CD4-positive, alpha-beta memory T cell (primary cell): ENCODE measurements around the gene INTS3. TPM values are rescaled to one million over a fixed set of nuclear protein-coding genes. Genes with fewer than 3 reads are reported as not detected.

ENCODE experiments used
- CTCF ChIA-PET: fragments of 350-600 bp; sonication (Branson Sonifier 250); formaldehyde crosslinking; loops from one replicate; lab custom pipeline; 2021; ENCODE audit warnings: inconsistent platforms; ENCODE audit not compliant: partially characterized antibody; lab: Charles Lee
- POLR2A ChIA-PET: fragments of 350-600 bp; sonication (Branson Sonifier 250); formaldehyde crosslinking; loops from one replicate; lab custom pipeline; 2021; ENCODE audit not compliant: partially characterized antibody; lab: Charles Lee
- DNase-seq, 5 donors: peaks; one replicate each; pipeline versions ENCODE4 v3.0.0 to v3.0.0-alpha.2; 2020 to 2022; ENCODE audit warnings: mixed read lengths in 1 of 5
- H3K27ac ChIP-seq: one replicate; pipeline ENCODE4 v1.7.0; 2013; ENCODE audit warnings: low read depth, low read length
- H3K27me3 ChIP-seq: 2 replicates; pipeline ENCODE4 v1.7.0; 2013; ENCODE audit warnings: mild to moderate bottlenecking, low read length, moderate library complexity; ENCODE audit not compliant: insufficient read depth
- H3K36me3 ChIP-seq: 2 replicates; pipeline ENCODE4 v1.7.0; 2013; ENCODE audit warnings: mild to moderate bottlenecking, low read length, moderate library complexity; ENCODE audit not compliant: insufficient read depth
- H3K4me1 ChIP-seq: 2 replicates; pipeline ENCODE4 v1.7.0; 2013; ENCODE audit warnings: mild to moderate bottlenecking, low read length, moderate library complexity; ENCODE audit not compliant: insufficient read depth
- H3K4me3 ChIP-seq, 2 donors: one replicate each; pipeline ENCODE4 v1.7.0; 2013; ENCODE audit warnings: low read length in 2 of 2, mild to moderate bottlenecking in 1 of 2
- H3K9me3 ChIP-seq, 2 donors: one replicate each; pipeline ENCODE4 v1.7.0; 2013; ENCODE audit warnings: low read length in 2 of 2, control low read depth in 1 of 2; ENCODE audit not compliant: control insufficient read depth in 1 of 2
- H3K27ac Mint-ChIP-seq, 7 donors: one replicate each; pipeline ENCODE4 v1.8.0; 2020 to 2021; ENCODE audit warnings: mixed read lengths in 7 of 7, mild to moderate bottlenecking in 6 of 7, inconsistent platforms in 3 of 7, moderate library complexity in 3 of 7
- H3K27me3 Mint-ChIP-seq, 2 donors: one replicate each; pipeline ENCODE4 v1.8.0; 2020 to 2021; ENCODE audit warnings: mixed read lengths in 2 of 2
- H3K36me3 Mint-ChIP-seq, 2 donors: one replicate each; pipeline ENCODE4 v1.8.0; 2020 to 2021; ENCODE audit warnings: mixed read lengths in 2 of 2, inconsistent platforms in 1 of 2, mild to moderate bottlenecking in 1 of 2
- H3K4me1 Mint-ChIP-seq, 4 donors: one replicate each; pipeline ENCODE4 v1.8.0; 2020 to 2021; ENCODE audit warnings: mixed read lengths in 4 of 4, mild to moderate bottlenecking in 1 of 4
- H3K4me3 Mint-ChIP-seq, 8 donors: one replicate each; pipeline ENCODE4 v1.8.0; 2020 to 2021; ENCODE audit warnings: mixed read lengths in 8 of 8, mild to moderate bottlenecking in 7 of 8, moderate library complexity in 6 of 8, inconsistent platforms in 3 of 8
- H3K9me3 Mint-ChIP-seq, 8 donors: one replicate each; pipeline ENCODE4 v1.8.0; 2020 to 2021; ENCODE audit warnings: mixed read lengths in 8 of 8, mild to moderate bottlenecking in 5 of 8, inconsistent platforms in 3 of 8, moderate library complexity in 1 of 8
- intact Hi-C: fragments of 100-400 bp; cut with micrococcal nuclease; formaldehyde crosslinking; loops from one replicate; pipeline ENCODE4 v1.15.1; 2023
- polyA plus RNA-seq, 2 donors: library from polyadenylated mRNA; unstranded; fragments of 300-500 nt; fragmentation: Illumina TruSeq; gene quantifications; one replicate each; pipeline ENCODE4 v1.2.3, GENCODE V29; 2021
- total RNA-seq, 2 experiments: library from RNA; stranded (reverse); gene quantifications; one replicate each; pipeline ENCODE4 v1.2.3, GENCODE V29; 2021

The INTS3 gene
- total and polyA plus RNA-seq, 4 experiments from 2014 or later, result 8.1 to 53.0 (median 30.8) TPM

- H3K4me1 Mint-ChIP-seq, result peaks cover 0 to 16% (median 8%) of the 10 kb centered on the region in 4 donors
Measured at GRCh38 chr1:153796786-153797659, 69.2 kb downstream of the INTS3 start.

GRCh38 chr1:153798468-153798780 lies 70.6 kb downstream of the INTS3 start:
- H3K36me3 Mint-ChIP-seq, result no peaks in the 10 kb centered on the region
- Histone ChIP-seq H3K9me3 (no peaks in the 10 kb centered on the region), H3K4me3 (no peak overlapping the region), H3K27me3 (no peaks in the 10 kb centered on the region), H3K27ac (no peak overlapping the region), H3K4me1 (no peaks in the 10 kb centered on the region), H3K36me3 (no peaks in the 10 kb centered on the region)
- H3K9me3 Mint-ChIP-seq, result no peaks in the 10 kb centered on the region
- ChIA-PET CTCF (interaction anchor here (1.1 to 9.6 kb wide), 7 partner anchors 16 to 189 kb away, joined by 3 to 169 read pairs (median 4); partner anchors contain the start of genes CREB3L4, DENND4B, RAB13 and RPS27), POLR2A (interaction anchor here (1.0 to 3.6 kb wide), 6 partner anchors 125 to 192 kb away, joined by 3 to 17 read pairs (median 6); partner anchors contain the start of genes DENND4B, GATAD2B, RAB13 and RPS27)
- no peak for DNase-seq
- H3K27me3 Mint-ChIP-seq, result no peaks in the 10 kb centered on the region
- no peak overlapping the region for H3K4me3 Mint-ChIP-seq
- peaks cover 2 to 18% (median 9%) of the 10 kb centered on the region in 4 donors for H3K4me1 Mint-ChIP-seq
- H3K27ac Mint-ChIP-seq, result peak overlapping the region in 6 of 7 donors; percentile 4 to 77 (median 39)
- intact Hi-C loops, result no loop called here

More at GRCh38 chr1:153796786-153797659, 69.2 kb downstream of the INTS3 start:
- Mint-ChIP-seq H3K27ac (peak overlapping the region; percentile 8 to 79 (median 65)), H3K4me3 (no peak overlapping the region), H3K27me3 (no peaks in the 10 kb centered on the region), H3K9me3 (no peaks in the 10 kb centered on the region), H3K36me3 (no peaks in the 10 kb centered on the region)
- ChIA-PET CTCF (interaction anchor here (0.6 to 9.6 kb wide), 20 partner anchors 9 to 474 kb away, joined by 3 to 169 read pairs (median 4); partner anchors contain the start of genes CREB3L4, DENND4B, GATAD2B and JTB), POLR2A (interaction anchor here (1.1 to 3.6 kb wide), 6 partner anchors 21 to 193 kb away, joined by 3 to 17 read pairs (median 10); partner anchors contain the start of genes DENND4B, GATAD2B, RAB13 and RPS27)
- Histone ChIP-seq H3K27ac (no peak overlapping the region), H3K4me1 (no peaks in the 10 kb centered on the region), H3K27me3 (no peaks in the 10 kb centered on the region), H3K36me3 (no peaks in the 10 kb centered on the region), H3K4me3 (no peak overlapping the region), H3K9me3 (no peaks in the 10 kb centered on the region)
- peak; percentile 76 to 85 (median 80) for DNase-seq
- intact Hi-C loops, result loop anchor here (1.0 kb wide), 4 partner anchors 120 to 475 kb away; partner anchors contain the start of genes DENND4B, HAX1 and RAB13

GRCh38 chr1:153799016-153799415 lies 71.2 kb downstream of the INTS3 start:
- H3K27ac ChIP-seq, result no peak overlapping the region

GRCh38 chr1:153799566-153800465 lies 72.0 kb downstream of the INTS3 start:
- CTCF ChIA-PET, result interaction anchor here (1.8 to 9.6 kb wide), 3 partner anchors 67 to 188 kb away, joined by 3 to 169 read pairs (median 24); partner anchors contain the start of genes DENND4B, RAB13 and RPS27
- Histone ChIP-seq H3K36me3 (no peaks in the 10 kb centered on the region), H3K4me3 (no peak overlapping the region), H3K27me3 (no peaks in the 10 kb centered on the region), H3K27ac (no peak overlapping the region), H3K4me1 (peaks cover 9% of the 10 kb centered on the region), H3K9me3 (no peaks in the 10 kb centered on the region)
- Mint-ChIP-seq H3K9me3 (no peaks in the 10 kb centered on the region), H3K4me3 (no peak overlapping the region), H3K4me1 (peaks cover 11 to 31% (median 14%) of the 10 kb centered on the region in 4 donors), H3K36me3 (peaks cover 3 to 4% of the 10 kb centered on the region in 2 donors), H3K27me3 (no peaks in the 10 kb centered on the region), H3K27ac (peak overlapping the region in 3 of 7 donors; percentile 37 to 84 (median 75))
- intact Hi-C loops, result no loop called here
- POLR2A ChIA-PET, result interaction anchor here (0.7 to 3.6 kb wide), 2 partner anchors 187 to 191 kb away, joined by 3 to 16 read pairs; partner anchors contain the start of genes RAB13 and RPS27
- no peak for DNase-seq

More at GRCh38 chr1:153799016-153799415, 71.2 kb downstream of the INTS3 start:
- Histone ChIP-seq H3K9me3 (no peaks in the 10 kb centered on the region), H3K4me3 (no peak overlapping the region), H3K4me1 (peaks cover 2% of the 10 kb centered on the region), H3K27me3 (no peaks in the 10 kb centered on the region), H3K36me3 (no peaks in the 10 kb centered on the region)
- Mint-ChIP-seq H3K36me3 (peaks cover 3 to 4% of the 10 kb centered on the region in 2 donors), H3K27me3 (no peaks in the 10 kb centered on the region), H3K9me3 (no peaks in the 10 kb centered on the region), H3K27ac (peak overlapping the region in 6 of 7 donors; percentile 4 to 77 (median 48)), H3K4me1 (peaks cover 8 to 23% (median 12%) of the 10 kb centered on the region in 4 donors), H3K4me3 (no peak overlapping the region)
- intact Hi-C loops, result no loop called here
- CTCF ChIA-PET, result interaction anchor here (1.2 to 9.6 kb wide), 6 partner anchors 15 to 189 kb away, joined by 3 to 169 read pairs (median 5); partner anchors contain the start of genes CREB3L4, DENND4B, RAB13 and RPS27
- POLR2A ChIA-PET, result interaction anchor here (1.2 to 3.6 kb wide), 4 partner anchors 124 to 191 kb away, joined by 5 to 17 read pairs (median 12); partner anchors contain the start of genes DENND4B, GATAD2B, RAB13 and RPS27
- no peak for DNase-seq

- Histone ChIP-seq H3K36me3 (no peaks in the 10 kb centered on the region), H3K9me3 (no peaks in the 10 kb centered on the region), H3K27ac (no peak overlapping the region), H3K4me3 (no peak overlapping the region), H3K4me1 (peaks cover 16% of the 10 kb centered on the region), H3K27me3 (no peaks in the 10 kb centered on the region)
- peak overlapping the region in 2 of 7 donors; percentile 70 to 80 for H3K27ac Mint-ChIP-seq
- peaks cover 16 to 38% (median 20%) of the 10 kb centered on the region in 4 donors for H3K4me1 Mint-ChIP-seq
- ChIA-PET CTCF (interaction anchor here (1.1 to 9.6 kb wide), 2 partner anchors 146 to 187 kb away, joined by 3 to 169 read pairs; partner anchors contain the start of genes DENND4B, RAB13 and RPS27), POLR2A (no interaction called here)
- no peak overlapping the region for H3K4me3 Mint-ChIP-seq
- H3K9me3 Mint-ChIP-seq, result no peaks in the 10 kb centered on the region
- H3K27me3 Mint-ChIP-seq, result no peaks in the 10 kb centered on the region
- H3K36me3 Mint-ChIP-seq, result peaks cover 3 to 8% of the 10 kb centered on the region in 2 donors
- intact Hi-C loops, result no loop called here
- no peak for DNase-seq
Measured at GRCh38 chr1:153800516-153800915, 72.7 kb downstream of the INTS3 start.

GRCh38 chr1:153801028-153801625 lies 73.3 kb downstream of the INTS3 start:
- H3K36me3 Mint-ChIP-seq, result peaks cover 3 to 8% of the 10 kb centered on the region in 2 donors
- no peaks in the 10 kb centered on the region for H3K9me3 ChIP-seq
- peaks cover 22% of the 10 kb centered on the region for H3K4me1 ChIP-seq
- no peak overlapping the region for H3K4me3 Mint-ChIP-seq
- CTCF ChIA-PET, result interaction anchor here (1.1 to 9.6 kb wide), 3 partner anchors 16 to 187 kb away, joined by 3 to 169 read pairs (median 3); partner anchors contain the start of genes DENND4B, RAB13 and RPS27
- no peak overlapping the region for H3K27ac ChIP-seq
- H3K27me3 ChIP-seq, result no peaks in the 10 kb centered on the region
- intact Hi-C loops, result no loop called here
- H3K9me3 Mint-ChIP-seq, result no peaks in the 10 kb centered on the region
- peaks cover 20 to 44% (median 24%) of the 10 kb centered on the region in 4 donors for H3K4me1 Mint-ChIP-seq
- no peaks in the 10 kb centered on the region for H3K27me3 Mint-ChIP-seq
- no peak overlapping the region for H3K4me3 ChIP-seq
- DNase-seq, result no peak
- H3K36me3 ChIP-seq, result no peaks in the 10 kb centered on the region
- peak overlapping the region in 4 of 7 donors; percentile 57 to 80 (median 71) for H3K27ac Mint-ChIP-seq
- POLR2A ChIA-PET, result interaction anchor here (0.7 to 3.4 kb wide), 5 partner anchors 122 to 189 kb away, joined by 3 to 12 read pairs (median 4); partner anchors contain the start of genes DENND4B, GATAD2B, JTB and RAB13
